Body of pancreas (tissue), 4 donors: ENCODE data around the gene GUCY1B1. TPM values are rescaled to one million over a fixed set of nuclear protein-coding genes. Genes with fewer than 3 reads are reported as not detected.
A peak's percentile ranks its signal among the peaks of the same experiment; 100 is the strongest.

Experiments used
- ATAC-seq: fragments of 150-250 bp; one replicate; pipeline ENCODE4 v1.9.1; 2016
- DNase-seq, 4 donors: peaks; one replicate each; pipeline ENCODE4 v3.0.0-alpha.2; 2019
- H3K27ac ChIP-seq, 4 donors: fragments of 200-600 bp; sonication (generic); 1 replicate in 3 of 4; 2 replicates in 1 of 4; pipeline versions ENCODE4 v1.5.1 to v1.6.1; 2016 to 2019; ENCODE audit warnings: mild to moderate bottlenecking in 1 of 4, mixed read lengths in 1 of 4, moderate library complexity in 1 of 4
- H3K27me3 ChIP-seq, 2 donors: fragments of 200-600 bp; sonication (generic); one replicate each; pipeline ENCODE4 v1.6.0; 2016; ENCODE audit warnings: mild to moderate bottlenecking in 1 of 2
- H3K36me3 ChIP-seq, 2 donors: fragments of 200-600 bp; sonication (generic); replicated peaks in 1 of 2; 2 replicates each; pipeline ENCODE4 v1.5.1; 2016; ENCODE audit warnings: low read depth in 2 of 2; ENCODE audit not compliant: insufficient read depth in 1 of 2
- H3K4me1 ChIP-seq: fragments of 200-600 bp; sonication (generic); one replicate; pipeline ENCODE4 v1.6.0; 2016
- H3K4me3 ChIP-seq, 2 donors: fragments of 200-600 bp; sonication (generic); 1 replicate in 1 of 2; 2 replicates in 1 of 2; pipeline ENCODE4 v1.5.1; 2016 to 2019
- H3K9me3 ChIP-seq, 3 donors: fragments of 200-600 bp; sonication (generic); 1 replicate in 2 of 3; 2 replicates in 1 of 3; pipeline ENCODE4 v1.5.1; 2016
- CTCF ChIP-seq, 7 experiments: fragments of 450-650 bp in 4 of 7; fragments of 200-600 bp in 3 of 7; sonication (generic) in 3 of 7; IDR thresholded peaks; one replicate each; pipeline ENCODE4 v1.5.1; 2016 to 2019; ENCODE audit warnings: antibody characterized with exemption in 7 of 7
- POLR2A ChIP-seq, 3 donors: fragments of 450-650 bp; IDR thresholded peaks; one replicate each; pipeline ENCODE4 v1.6.1; 2016; ENCODE audit warnings: antibody characterized with exemption in 3 of 3, mild to moderate bottlenecking in 2 of 3
- WGBS, 2 donors: methylation state at CpG; one replicate each; pipeline ENCODE4 v1.1.5; 2017; 5-methylcytosine and 5-hydroxymethylcytosine counted together
- intact Hi-C: fragments of 100-400 bp; cut with DNase I; formaldehyde crosslinking; loops from one replicate; pipeline ENCODE4 v1.15.1; 2023
- total RNA-seq, 2 donors: library from RNA; depleted of rRNA; stranded (reverse); fragments of >200 nt; gene quantifications; one replicate each; pipeline ENCODE4 v1.1.0, GENCODE V29; 2016

GUCY1B1 gene
- total RNA-seq, 2 donors from 2014 or later, result 9.6 to 11.9 TPM

- intact Hi-C loops, result loop anchor here (10.0 kb wide), 1 partner anchor 138 kb away; no protein-coding TSS in a partner anchor
- H3K27me3 ChIP-seq, result no peaks in the 10 kb centered on the region
- DNase-seq (no peak), ATAC-seq (no peak)
- H3K36me3 ChIP-seq, result peaks cover 0 to 6% of the 10 kb centered on the region in 2 donors
- 28 to 34% methylated on average over 1 of the region's 1 CpG for whole genome bisulfite sequencing, 2 donors
- TF ChIP-seq POLR2A (IDR thresholded peaks at IDR 0.05), result no peak
- TF ChIP-seq CTCF (IDR thresholded peaks at IDR 0.05), result no peak
- no peak overlapping the region for H3K27ac ChIP-seq
- H3K4me1 ChIP-seq, result no peaks in the 10 kb centered on the region
- H3K4me3 ChIP-seq, result no peak overlapping the region
- H3K9me3 ChIP-seq, result no peaks in the 10 kb centered on the region
Measured at GRCh38 chr4:155807021-155807420, 48.2 kb downstream of the GUCY1B1 start.

GRCh38 chr4:155809835-155810234 lies 51.0 kb downstream of the GUCY1B1 start:
- intact Hi-C loops, result loop anchor here (10.0 kb wide), 1 partner anchor 135 kb away; no protein-coding TSS in a partner anchor
- WGBS, 2 donors, result 68 to 71% methylated on average over 1 of the region's 1 CpG

DNA sequence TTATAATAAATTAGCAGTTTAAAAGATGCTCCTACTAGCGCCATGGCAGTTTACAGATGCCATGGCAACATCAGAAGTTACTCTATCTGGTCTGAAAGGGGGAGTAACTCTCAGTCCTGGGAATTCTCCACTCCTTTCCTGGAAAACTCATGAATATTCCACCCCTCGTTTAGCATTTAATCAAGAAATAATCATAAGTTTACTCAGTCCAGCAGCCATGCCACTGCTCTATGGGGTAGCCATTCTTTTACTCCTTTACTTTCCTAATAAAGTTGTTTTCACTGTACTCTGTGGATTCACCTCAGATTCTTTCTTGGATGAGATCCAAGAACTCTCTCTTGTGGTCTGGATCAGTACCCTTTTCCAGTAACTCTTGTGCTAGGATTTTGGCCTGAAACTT lies 52.3 kb downstream of the GUCY1B1 start:
- ATAC-seq (no peak), DNase-seq (no peak)
- H3K4me1 ChIP-seq, result no peaks in the 10 kb centered on the region
- no peaks in the 10 kb centered on the region for H3K36me3 ChIP-seq
- no peaks in the 10 kb centered on the region for H3K27me3 ChIP-seq
- intact Hi-C loops, result no loop called here
- WGBS, 2 donors, result 64 to 85% methylated on average over 2 of the region's 2 CpGs
- no peak overlapping the region for H3K4me3 ChIP-seq
- H3K27ac ChIP-seq, result no peak overlapping the region
- no peaks in the 10 kb centered on the region for H3K9me3 ChIP-seq
- no peak for TF ChIP-seq CTCF (IDR thresholded peaks at IDR 0.05)
- TF ChIP-seq POLR2A (IDR thresholded peaks at IDR 0.05), result no peak

More at GRCh38 chr4:155809835-155810234, 51.0 kb downstream of the GUCY1B1 start:
- H3K27ac ChIP-seq, result peak overlapping the region in 1 of 4 donors; percentile 29
- H3K4me3 ChIP-seq, result no peak overlapping the region
- no peaks in the 10 kb centered on the region for H3K36me3 ChIP-seq
- H3K27me3 ChIP-seq, result no peaks in the 10 kb centered on the region
- ATAC-seq (peak; percentile 87), DNase-seq (peak in 1 of 4 donors; percentile 14)
- H3K4me1 ChIP-seq, result no peaks in the 10 kb centered on the region
- TF ChIP-seq POLR2A (IDR thresholded peaks at IDR 0.05) (no peak), CTCF (IDR thresholded peaks at IDR 0.05) (peak; percentile 42 to 81 (median 68))
- H3K9me3 ChIP-seq, result no peaks in the 10 kb centered on the region

- intact Hi-C loops, result no loop called here
- 84 to 93% methylated on average over 2 of the region's 2 CpGs for WGBS, 2 donors
- no peak for TF ChIP-seq POLR2A (IDR thresholded peaks at IDR 0.05)
- TF ChIP-seq CTCF (IDR thresholded peaks at IDR 0.05), result no peak
- Histone ChIP-seq H3K4me1 (no peaks in the 10 kb centered on the region), H3K27me3 (no peaks in the 10 kb centered on the region), H3K36me3 (no peaks in the 10 kb centered on the region), H3K9me3 (no peaks in the 10 kb centered on the region), H3K27ac (no peak overlapping the region), H3K4me3 (no peak overlapping the region)
- DNase-seq, result no peak
- ATAC-seq, result no peak
Measured at GRCh38 chr4:155818639-155819038, 59.8 kb downstream of the GUCY1B1 start.

DNA sequence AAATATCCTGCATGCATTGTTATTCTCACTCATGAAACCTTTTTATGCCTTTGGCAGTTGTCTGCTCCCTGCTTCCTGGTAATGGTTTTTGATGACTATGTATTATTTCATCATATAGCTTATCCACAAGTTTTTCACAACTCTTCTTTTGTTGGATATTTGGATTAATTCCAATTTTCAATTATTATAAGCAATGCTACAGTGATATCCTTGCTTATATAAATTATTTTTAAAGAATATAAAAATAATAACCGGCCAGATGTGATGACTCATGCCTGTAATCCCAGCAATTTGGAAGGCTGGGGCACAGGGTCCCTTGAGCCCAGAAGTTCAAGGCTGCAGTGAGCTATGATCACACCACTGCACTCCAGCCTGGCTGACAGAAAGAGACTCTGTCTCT lies 60.2 kb downstream of the GUCY1B1 start:
- TF ChIP-seq POLR2A (IDR thresholded peaks at IDR 0.05), result no peak
- no peak for TF ChIP-seq CTCF (IDR thresholded peaks at IDR 0.05)
- no peak overlapping the region for H3K27ac ChIP-seq
- H3K4me3 ChIP-seq, result no peak overlapping the region
- ATAC-seq (no peak), DNase-seq (no peak)
- H3K4me1 ChIP-seq, result no peaks in the 10 kb centered on the region
- intact Hi-C loops, result no loop called here
- WGBS, 2 donors, result 39 to 52% methylated on average over 1 of the region's 1 CpG
- H3K27me3 ChIP-seq, result no peaks in the 10 kb centered on the region
- no peaks in the 10 kb centered on the region for H3K9me3 ChIP-seq
- no peaks in the 10 kb centered on the region for H3K36me3 ChIP-seq
